GM12878 (cell line): ENCODE measurements around the gene CTNNBIP1. TPM values are rescaled to one million over a fixed set of nuclear protein-coding genes. Genes with fewer than 3 reads are reported as not detected.

Experiments used
- ATAC-seq: fragments of 200-7000 bp; cut with Tn5 transposase; 3 replicates; pipeline ENCODE4 v1.9.1; 2020; ENCODE audit warnings: mild to moderate bottlenecking, moderate library complexity
- BruUV-seq: library from RNA; stranded (reverse); fragments of 400-500 nt; replicated peaks from 2 replicates; lab custom pipeline; 2021; lab: Mats Ljungman, UMichigan
- CTCF ChIA-PET: fragments of 300-600 bp; sonication (Branson Sonifier 250); formaldehyde crosslinking; extraction: SDS; loops from one replicate; lab custom pipeline; 2021; ENCODE audit warnings: inconsistent platforms; lab: Yijun Ruan, JAX
- POLR2A ChIA-PET: fragments of 350-600 bp; formaldehyde crosslinking; extraction: SDS; loops from one replicate; lab custom pipeline; 2021; ENCODE audit warnings: inconsistent platforms; lab: Charles Lee
- RAD21 ChIA-PET: fragments of 300-600 bp; sonication (Branson Sonifier 250); formaldehyde crosslinking; loops from one replicate; lab custom pipeline; 2023; ENCODE audit warnings: antibody characterized with exemption; ENCODE audit not compliant: unreplicated experiment; lab: Charles Lee
- SMC1A ChIA-PET: fragments of 300-600 bp; sonication (Branson Sonifier 250); formaldehyde crosslinking; loops from one replicate; lab custom pipeline; 2023; ENCODE audit not compliant: unreplicated experiment, uncharacterized antibody; lab: Charles Lee
- DNase-seq: peaks from one replicate; pipeline ENCODE4 v3.0.0-alpha.2; 2011; ENCODE audit warnings: low read depth, low spot score
- FAIRE-seq: peaks from 3 replicates; lab custom pipeline; 2011; peaks lifted over from hg19 to GRCh38; lab: Jason Lieb, UNC
- H2AFZ ChIP-seq: 2 replicates; pipeline ENCODE4 v1.6.0; 2011; ENCODE audit warnings: low read depth, low read length, control low read depth; ENCODE audit not compliant: control insufficient read depth
- H3K27ac ChIP-seq: 2 replicates; pipeline ENCODE4 v1.5.1; 2011; ENCODE audit warnings: control low read depth; ENCODE audit not compliant: control insufficient read depth, insufficient read depth
- H3K27me3 ChIP-seq, 2 experiments: replicated peaks in 1 of 2; 2 replicates each; pipeline versions ENCODE4 v1.6.0 to v1.6.1; 2011; ENCODE audit warnings: low read length in 1 of 2; ENCODE audit not compliant: control insufficient read depth in 2 of 2, insufficient read depth in 2 of 2
- H3K36me3 ChIP-seq, 2 experiments: 2 replicates each; pipeline ENCODE4 v1.5.1; 2011; ENCODE audit warnings: low read length in 1 of 2; ENCODE audit not compliant: control insufficient read depth in 2 of 2, insufficient read depth in 2 of 2
- H3K4me1 ChIP-seq: 2 replicates; pipeline ENCODE4 v1.6.1; 2011; ENCODE audit warnings: mild to moderate bottlenecking, low read length, moderate library complexity, mixed read lengths; ENCODE audit not compliant: control insufficient read depth, insufficient read depth
- H3K4me2 ChIP-seq: 2 replicates; pipeline ENCODE4 v1.6.0; 2011; ENCODE audit warnings: control low read depth; ENCODE audit not compliant: control insufficient read depth, insufficient read depth
- H3K4me3 ChIP-seq: fragments of 200-600 bp; sonication (generic); 2 replicates; pipeline ENCODE4 v1.5.1; 2016
- H3K79me2 ChIP-seq: 2 replicates; pipeline ENCODE4 v1.6.0; 2011; ENCODE audit warnings: low read length; ENCODE audit not compliant: control insufficient read depth, insufficient read depth
- H3K9ac ChIP-seq: 2 replicates; pipeline ENCODE4 v1.8.0; 2011; ENCODE audit warnings: low read length, control low read depth, mixed read lengths; ENCODE audit not compliant: control insufficient read depth, insufficient read depth
- H3K9me3 ChIP-seq: replicated peaks from 3 replicates; pipeline ENCODE4 v1.5.1; 2011; ENCODE audit warnings: mild to moderate bottlenecking, low read length; ENCODE audit not compliant: control insufficient read depth, insufficient read depth
- H4K20me1 ChIP-seq: 2 replicates; pipeline ENCODE4 v1.6.0; 2011; ENCODE audit not compliant: control insufficient read depth, insufficient read depth
- HDAC2 ChIP-seq: fragments of 200-600 bp; sonication (generic); IDR thresholded peaks from 2 replicates; pipeline ENCODE4 v1.6.1; 2017
- MTA3 ChIP-seq: IDR thresholded peaks from 2 replicates; pipeline ENCODE4 v1.6.1; 2012; ENCODE audit warnings: low read length, inconsistent platforms, borderline replicate concordance
- RAD21 ChIP-seq: IDR thresholded peaks from 2 replicates; pipeline ENCODE4 v1.6.1; 2011; ENCODE audit warnings: mild to moderate bottlenecking, low read depth, low read length, moderate library complexity; ENCODE audit not compliant: insufficient read depth
- SMC3 ChIP-seq: IDR thresholded peaks from 2 replicates; pipeline ENCODE4 v1.6.1; 2011; ENCODE audit warnings: low read length, improper control_type of control experiment, borderline replicate concordance
- SRF ChIP-seq, 2 experiments: IDR thresholded peaks; 2 replicates each; pipeline ENCODE4 v1.6.1; 2011; ENCODE audit warnings: low read depth in 2 of 2, low read length in 2 of 2, mild to moderate bottlenecking in 1 of 2, moderate library complexity in 1 of 2
- WGBS: methylation state at CpG from one replicate; pipeline ENCODE4 v1.1.6; 2016; ENCODE audit warnings: low lambda C conversion rate; ENCODE audit not compliant: insufficient replicate concordance, insufficient coverage; ENCODE audit errors: missing lambda C conversion rate; 5-methylcytosine and 5-hydroxymethylcytosine counted together
- in situ Hi-C: fragments of 300-500 bp; cut with MboI; formaldehyde crosslinking; loops from 9 replicates; pipeline ENCODE4 v1.14.3; 2018; ENCODE audit warnings: mixed read lengths
- intact Hi-C: fragments of 100-400 bp; cut with micrococcal nuclease; formaldehyde crosslinking; loops from one replicate; pipeline ENCODE4 v1.14.2; 2022; ENCODE audit not compliant: unreplicated experiment
- polyA plus RNA-seq, 11 experiments: library from polyadenylated mRNA; depleted of rRNA in 4 of 11; unstranded in 6 of 11; stranded (reverse) in 5 of 11; fragments of >200 nt; fragmentation: Nextera tagmentation in 4 of 11; fragmentation: Illumina TruSeq in 1 of 11; extraction: Ambion mirVana in 4 of 11; extraction: Trizol in 1 of 11; gene quantifications; 1 replicate in 1 of 11; 2 replicates in 10 of 11; pipeline versions ENCODE4 v1.2.1 to v1.2.3, GENCODE V29; 2011 to 2016; ENCODE audit warnings: inconsistent platforms in 2 of 11, missing spikeins in 2 of 11, low read depth in 1 of 11
- total RNA-seq, 4 experiments: library from RNA; depleted of rRNA in 3 of 4; stranded (reverse); fragments of >200 nt in 3 of 4; fragmentation: Illumina TruSeq in 1 of 4; extraction: Trizol in 1 of 4; gene quantifications; 2 replicates each; pipeline versions ENCODE4 v1.2.1 to v1.2.3, GENCODE V29; 2013 to 2021
- TF ChIP-seq, protein P1 (sequence below): fragments of 450-650 bp; IDR thresholded peaks from 2 replicates; pipeline ENCODE4 v1.6.1; 2018; ENCODE audit warnings: borderline replicate concordance, mild to moderate bottlenecking; ENCODE audit not compliant: partially characterized antibody
- TF ChIP-seq, protein P2 (sequence below): fragments of 450-650 bp; IDR thresholded peaks from 2 replicates; pipeline ENCODE4 v1.6.1; 2017; ENCODE audit warnings: mild to moderate bottlenecking, moderate library complexity

The CTNNBIP1 gene
- total and polyA plus RNA-seq, 10 of the 15 experiments (the other 5 are each of a cell fraction or from before 2014, with no cell fraction given), result 0.42 to 31.8 (median 10.8) TPM

DNA sequence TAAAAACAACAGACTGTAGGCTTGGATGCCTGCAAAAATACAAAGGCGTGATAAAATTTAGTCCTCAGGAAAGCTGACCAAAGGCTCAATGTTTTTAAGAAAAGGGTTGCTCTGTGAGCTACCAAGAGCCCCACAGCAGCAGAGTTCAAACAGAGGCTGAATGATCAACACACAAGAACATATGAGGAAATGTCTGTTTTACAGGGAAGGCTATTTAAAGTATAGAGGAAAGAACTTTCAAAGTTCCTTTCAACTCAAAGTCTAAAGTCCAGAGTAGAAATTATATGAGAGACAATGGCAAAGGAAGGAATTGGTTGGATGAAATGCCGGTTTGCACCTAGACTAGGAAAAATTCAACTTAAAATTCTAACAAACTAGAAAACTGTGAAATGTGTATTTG lies 94.9 kb downstream of the CTNNBIP1 start:
- POLR2A ChIA-PET, result interaction anchor here (1.4 kb wide), 1 partner anchor 10 kb away, joined by 3 read pairs; no protein-coding TSS in a partner anchor

More for the DNA sequence above, 94.9 kb downstream of the CTNNBIP1 start:
- no peak overlapping the region for H3K4me2 ChIP-seq
- no peak for DNase-seq
- RAD21 ChIA-PET, result no interaction called here
- H3K4me1 ChIP-seq, result peaks cover 5% of the 10 kb centered on the region
- H2AFZ ChIP-seq, result no peak overlapping the region
- in situ Hi-C loops, result no loop called here
- no peak overlapping the region for H3K9ac ChIP-seq
- SMC1A ChIA-PET, result interaction anchor here (1.1 to 1.5 kb wide), 2 partner anchors 9 to 12 kb away, joined by 3 read pairs; no protein-coding TSS in a partner anchor
- CTCF ChIA-PET, result interaction anchor here (1.4 kb wide), 1 partner anchor 31 kb away, joined by 4 read pairs; no protein-coding TSS in a partner anchor
- no peak overlapping the region for H3K4me3 ChIP-seq
- no TSS peak for BruUV-seq
- H3K79me2 ChIP-seq, result peaks cover 61% of the 10 kb centered on the region
- no peak for ATAC-seq
- no peaks in the 10 kb centered on the region for H3K27me3 ChIP-seq
- no peak overlapping the region for H3K27ac ChIP-seq
- H3K36me3 ChIP-seq, result no peaks in the 10 kb centered on the region
- TF ChIP-seq, protein P1, sequence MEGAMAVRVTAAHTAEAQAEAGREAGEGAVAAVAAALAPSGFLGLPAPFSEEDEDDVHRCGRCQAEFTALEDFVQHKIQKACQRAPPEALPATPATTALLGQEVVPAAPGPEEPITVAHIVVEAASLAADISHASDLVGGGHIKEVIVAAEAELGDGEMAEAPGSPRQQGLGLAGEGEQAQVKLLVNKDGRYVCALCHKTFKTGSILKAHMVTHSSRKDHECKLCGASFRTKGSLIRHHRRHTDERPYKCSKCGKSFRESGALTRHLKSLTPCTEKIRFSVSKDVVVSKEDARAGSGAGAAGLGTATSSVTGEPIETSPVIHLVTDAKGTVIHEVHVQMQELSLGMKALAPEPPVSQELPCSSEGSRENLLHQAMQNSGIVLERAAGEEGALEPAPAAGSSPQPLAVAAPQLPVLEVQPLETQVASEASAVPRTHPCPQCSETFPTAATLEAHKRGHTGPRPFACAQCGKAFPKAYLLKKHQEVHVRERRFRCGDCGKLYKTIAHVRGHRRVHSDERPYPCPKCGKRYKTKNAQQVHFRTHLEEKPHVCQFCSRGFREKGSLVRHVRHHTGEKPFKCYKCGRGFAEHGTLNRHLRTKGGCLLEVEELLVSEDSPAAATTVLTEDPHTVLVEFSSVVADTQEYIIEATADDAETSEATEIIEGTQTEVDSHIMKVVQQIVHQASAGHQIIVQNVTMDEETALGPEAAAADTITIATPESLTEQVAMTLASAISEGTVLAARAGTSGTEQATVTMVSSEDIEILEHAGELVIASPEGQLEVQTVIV, result no peak
- TF ChIP-seq SRF (IDR thresholded peaks at IDR 0.05; ENCODE audit: low read depth in 2 of 2, low read length in 2 of 2) (no peak), RAD21 (no peak), HDAC2 (no peak), MTA3 (no peak), SMC3 (no peak)
- TF ChIP-seq, protein P2, sequence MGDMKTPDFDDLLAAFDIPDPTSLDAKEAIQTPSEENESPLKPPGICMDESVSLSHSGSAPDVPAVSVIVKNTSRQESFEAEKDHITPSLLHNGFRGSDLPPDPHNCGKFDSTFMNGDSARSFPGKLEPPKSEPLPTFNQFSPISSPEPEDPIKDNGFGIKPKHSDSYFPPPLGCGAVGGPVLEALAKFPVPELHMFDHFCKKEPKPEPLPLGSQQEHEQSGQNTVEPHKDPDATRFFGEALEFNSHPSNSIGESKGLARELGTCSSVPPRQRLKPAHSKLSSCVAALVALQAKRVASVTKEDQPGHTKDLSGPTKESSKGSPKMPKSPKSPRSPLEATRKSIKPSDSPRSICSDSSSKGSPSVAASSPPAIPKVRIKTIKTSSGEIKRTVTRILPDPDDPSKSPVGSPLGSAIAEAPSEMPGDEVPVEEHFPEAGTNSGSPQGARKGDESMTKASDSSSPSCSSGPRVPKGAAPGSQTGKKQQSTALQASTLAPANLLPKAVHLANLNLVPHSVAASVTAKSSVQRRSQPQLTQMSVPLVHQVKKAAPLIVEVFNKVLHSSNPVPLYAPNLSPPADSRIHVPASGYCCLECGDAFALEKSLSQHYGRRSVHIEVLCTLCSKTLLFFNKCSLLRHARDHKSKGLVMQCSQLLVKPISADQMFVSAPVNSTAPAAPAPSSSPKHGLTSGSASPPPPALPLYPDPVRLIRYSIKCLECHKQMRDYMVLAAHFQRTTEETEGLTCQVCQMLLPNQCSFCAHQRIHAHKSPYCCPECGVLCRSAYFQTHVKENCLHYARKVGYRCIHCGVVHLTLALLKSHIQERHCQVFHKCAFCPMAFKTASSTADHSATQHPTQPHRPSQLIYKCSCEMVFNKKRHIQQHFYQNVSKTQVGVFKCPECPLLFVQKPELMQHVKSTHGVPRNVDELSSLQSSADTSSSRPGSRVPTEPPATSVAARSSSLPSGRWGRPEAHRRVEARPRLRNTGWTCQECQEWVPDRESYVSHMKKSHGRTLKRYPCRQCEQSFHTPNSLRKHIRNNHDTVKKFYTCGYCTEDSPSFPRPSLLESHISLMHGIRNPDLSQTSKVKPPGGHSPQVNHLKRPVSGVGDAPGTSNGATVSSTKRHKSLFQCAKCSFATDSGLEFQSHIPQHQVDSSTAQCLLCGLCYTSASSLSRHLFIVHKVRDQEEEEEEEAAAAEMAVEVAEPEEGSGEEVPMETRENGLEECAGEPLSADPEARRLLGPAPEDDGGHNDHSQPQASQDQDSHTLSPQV, result no peak
- no peaks in the 10 kb centered on the region for H4K20me1 ChIP-seq
- H3K9me3 ChIP-seq, result no peaks in the 10 kb centered on the region; the same call in 2 of the 3 replicates
- no peak for FAIRE-seq
- 98% methylated on average over 2 of the region's 2 CpGs for WGBS
- intact Hi-C loops, result no loop called here
